K562 (cell line): ENCODE measurements around the gene CD248. TPM values are rescaled to one million over a fixed set of nuclear protein-coding genes. Genes with fewer than 3 reads are reported as not detected.
A peak's percentile ranks its signal among the peaks of the same experiment; 100 is the strongest.

Source experiments
- ASH1L ChIP-seq: fragments of 450-650 bp; IDR thresholded peaks from 2 replicates; pipeline ENCODE4 v1.6.1; 2018; ENCODE audit warnings: borderline replicate concordance, mild to moderate bottlenecking, low read depth; ENCODE audit not compliant: partially characterized antibody
- ATF4 ChIP-seq: fragments of 450-650 bp; formaldehyde crosslinking; IDR thresholded peaks from 2 replicates; pipeline ENCODE4 v1.4.0; 2022; ENCODE audit warnings: mild to moderate bottlenecking, moderate library complexity
- CREB1 ChIP-seq, 2 experiments: sonication (generic) in 1 of 2; formaldehyde crosslinking in 1 of 2; IDR thresholded peaks; 2 replicates each; pipeline versions ENCODE4 v1.6.1 to v1.8.0; 2012 to 2022; ENCODE audit warnings: inconsistent platforms in 1 of 2, mild to moderate bottlenecking in 1 of 2, missing genetic modification reagents in 1 of 2, moderate library complexity in 1 of 2
- EP400 ChIP-seq: fragments of 450-650 bp; IDR thresholded peaks from 2 replicates; pipeline ENCODE4 v1.6.1; 2017; ENCODE audit warnings: antibody characterized with exemption, mild to moderate bottlenecking, moderate library complexity
- ETS1 ChIP-seq: conservative IDR thresholded peaks from 2 replicates; pipeline ENCODE4 v1.6.1; 2011; ENCODE audit warnings: low read depth, mild to moderate bottlenecking, low read length; ENCODE audit not compliant: control insufficient read depth
- GABPA ChIP-seq: fragments of 200-800 bp; sonication (Bioruptor generic); conservative IDR thresholded peaks from 2 replicates; pipeline ENCODE4 v1.6.1; 2016; ENCODE audit warnings: low read depth, missing genetic modification characterization, missing compliant biosample characterization
- GABPB1 ChIP-seq: sonication (generic); formaldehyde crosslinking; IDR thresholded peaks from 2 replicates; pipeline ENCODE4 v1.8.0; 2022; ENCODE audit warnings: mild to moderate bottlenecking, missing genetic modification reagents
- GATAD2B ChIP-seq: fragments of 450-650 bp; IDR thresholded peaks from 2 replicates; pipeline ENCODE4 v1.6.1; 2017; ENCODE audit warnings: mild to moderate bottlenecking, borderline replicate concordance
- HCFC1 ChIP-seq: IDR thresholded peaks from 2 replicates; pipeline ENCODE4 v1.6.1; 2012; ENCODE audit warnings: low read depth, low read length, improper control_type of control experiment
- MLLT1 ChIP-seq, 2 experiments: fragments of 450-650 bp; IDR thresholded peaks; 2 replicates each; pipeline ENCODE4 v1.6.1; 2016
- NFE2 ChIP-seq: IDR thresholded peaks from 2 replicates; pipeline ENCODE4 v1.6.1; 2014; ENCODE audit warnings: antibody characterized with exemption, low read depth
- RBM34 ChIP-seq: fragments of 200-400 bp; formaldehyde crosslinking; IDR thresholded peaks from 2 replicates; pipeline ENCODE4 v1.6.1; 2018; ENCODE audit warnings: low read length, borderline replicate concordance; ENCODE audit not compliant: insufficient read depth
- RFX5 ChIP-seq: IDR thresholded peaks from 2 replicates; pipeline ENCODE4 v1.6.1; 2011; ENCODE audit warnings: low read depth, mild to moderate bottlenecking, improper control_type of control experiment, low read length
- SP2 ChIP-seq: IDR thresholded peaks from 2 replicates; pipeline ENCODE4 v1.6.1; 2011; ENCODE audit warnings: mild to moderate bottlenecking, low read depth, low read length, moderate library complexity; ENCODE audit not compliant: poor library complexity, severe bottlenecking; ENCODE audit errors: extremely low read depth
- ZFX ChIP-seq: sonication (generic); formaldehyde crosslinking; IDR thresholded peaks from 2 replicates; pipeline ENCODE4 v1.8.0; 2022; ENCODE audit warnings: mild to moderate bottlenecking, missing genetic modification reagents, moderate library complexity
- ZNF347 ChIP-seq: fragments of 450-650 bp; formaldehyde crosslinking; IDR thresholded peaks from 2 replicates; pipeline ENCODE4 v1.4.0; 2020; ENCODE audit warnings: low read depth, mild to moderate bottlenecking, moderate library complexity
- polyA plus RNA-seq, 8 experiments: library from polyadenylated mRNA; depleted of rRNA in 4 of 8; stranded (reverse) in 5 of 8; unstranded in 3 of 8; fragments of >200 nt; fragmentation: Nextera tagmentation in 2 of 8; fragmentation: Illumina TruSeq in 1 of 8; extraction: Ambion mirVana in 2 of 8; extraction: Trizol in 1 of 8; gene quantifications; 2 replicates each; pipeline versions ENCODE4 v1.2.1 to v1.2.3, GENCODE V29; 2011 to 2014; ENCODE audit warnings: inconsistent platforms in 1 of 8, missing spikeins in 1 of 8
- total RNA-seq, 7 experiments: library from RNA; depleted of rRNA in 6 of 7; stranded (reverse); fragments of >200 nt in 6 of 7; fragmentation: Illumina TruSeq in 2 of 7; extraction: Trizol in 2 of 7; gene quantifications; 2 replicates each; pipeline versions ENCODE4 v1.2.1 to v1.2.3, GENCODE V29; 2011 to 2021; ENCODE audit warnings: low replicate concordance in 1 of 7
- TF ChIP-seq, protein P1 (sequence below), 2 experiments: IDR thresholded peaks in 1 of 2; conservative IDR thresholded peaks in 1 of 2; 2 replicates each; pipeline ENCODE4 v1.6.1; 2016; ENCODE audit warnings: low read depth in 2 of 2, mild to moderate bottlenecking in 1 of 2, missing compliant biosample characterization in 1 of 2, missing genetic modification characterization in 1 of 2, moderate library complexity in 1 of 2

The CD248 gene
- total and polyA plus RNA-seq, 9 of the 15 experiments (the other 6 are each of a cell fraction or from before 2014, with no cell fraction given), result 0.09 TPM; not detected in 8

- TF ChIP-seq ATF4 (CRISPR knock-in tag) (peak; percentile 5; the same call in 1 of the 2 replicates), CREB1 (IDR thresholded peaks at IDR 0.05) (peak; percentile 88), CREB1 (CRISPR knock-in tag; IDR thresholded peaks at IDR 0.05) (peak; percentile 89), MLLT1 (IDR thresholded peaks at IDR 0.05) (peak in 1 of 2 experiments; percentile 53; a peak in 1 of 4 replicates), GATAD2B (peak; percentile 89), HCFC1 (peak; percentile 43), ZNF347 (CRISPR knock-in tag) (no peak), GABPB1 (CRISPR knock-in tag) (peak; percentile 87), ETS1 (peak; percentile 70; the same call in 1 of the 2 replicates), EP400 (peak; percentile 96), ASH1L (peak; percentile 96), RFX5 (no peak), RBM34 (no peak), ZFX (CRISPR knock-in tag) (peak; percentile 89), NFE2 (no peak), SP2 (peak; percentile 85), GABPA (tag) (peak; percentile 91)
- TF ChIP-seq, protein P1, sequence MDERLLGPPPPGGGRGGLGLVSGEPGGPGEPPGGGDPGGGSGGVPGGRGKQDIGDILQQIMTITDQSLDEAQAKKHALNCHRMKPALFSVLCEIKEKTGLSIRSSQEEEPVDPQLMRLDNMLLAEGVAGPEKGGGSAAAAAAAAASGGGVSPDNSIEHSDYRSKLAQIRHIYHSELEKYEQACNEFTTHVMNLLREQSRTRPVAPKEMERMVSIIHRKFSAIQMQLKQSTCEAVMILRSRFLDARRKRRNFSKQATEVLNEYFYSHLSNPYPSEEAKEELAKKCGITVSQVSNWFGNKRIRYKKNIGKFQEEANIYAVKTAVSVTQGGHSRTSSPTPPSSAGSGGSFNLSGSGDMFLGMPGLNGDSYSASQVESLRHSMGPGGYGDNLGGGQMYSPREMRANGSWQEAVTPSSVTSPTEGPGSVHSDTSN (CRISPR knock-in tag; IDR thresholded peaks at IDR 0.05; ENCODE audit: low read depth), result peak; percentile 82
- TF ChIP-seq, protein P1 (tag; conservative IDR thresholded peaks at IDR 0.05; ENCODE audit: low read depth), result peak; percentile 98
These were observed 27.9 kb downstream of the CD248 start, which contains the start of gene YIF1A (continued) for GRCh38 chr11:66288671-66289547.
